Prostate gland (tissue), 2 donors: ENCODE measurements around the gene NINJ1.

Experiments used
- CTCF ChIP-seq, 4 experiments: fragments of 200-600 bp in 2 of 4; fragments of 450-650 bp in 2 of 4; sonication (generic) in 2 of 4; IDR thresholded peaks; 1 replicate in 3 of 4; 2 replicates in 1 of 4; pipeline ENCODE4 v1.5.1; 2016 to 2019; ENCODE audit warnings: antibody characterized with exemption in 4 of 4, mild to moderate bottlenecking in 2 of 4, moderate library complexity in 2 of 4
- POLR2A ChIP-seq: fragments of 450-650 bp; IDR thresholded peaks from one replicate; pipeline ENCODE4 v1.6.1; 2016; ENCODE audit warnings: antibody characterized with exemption, mild to moderate bottlenecking
- POLR2AphosphoS5 ChIP-seq: sonication (generic); formaldehyde crosslinking; IDR thresholded peaks from one replicate; pipeline ENCODE4 v1.6.1; 2017; ENCODE audit warnings: antibody characterized with exemption

- TF ChIP-seq CTCF (IDR thresholded peaks at IDR 0.05) (no peak), POLR2AphosphoS5 (no peak), POLR2A (no peak)
Observed at GRCh38 chr9:93120846-93121315, 13.2 kb downstream of the NINJ1 start.
